GM19025 (cell line): ENCODE data around the gene ZCCHC24.

Source experiments
- ATAC-seq: cut with Tn5 transposase; IDR thresholded peaks from one replicate; pipeline ENCODE4 v1.9.1; 2021; ENCODE audit warnings: mild to moderate bottlenecking, low read depth, moderate library complexity; ENCODE audit not compliant: unreplicated experiment

Gene ZCCHC24

DNA sequence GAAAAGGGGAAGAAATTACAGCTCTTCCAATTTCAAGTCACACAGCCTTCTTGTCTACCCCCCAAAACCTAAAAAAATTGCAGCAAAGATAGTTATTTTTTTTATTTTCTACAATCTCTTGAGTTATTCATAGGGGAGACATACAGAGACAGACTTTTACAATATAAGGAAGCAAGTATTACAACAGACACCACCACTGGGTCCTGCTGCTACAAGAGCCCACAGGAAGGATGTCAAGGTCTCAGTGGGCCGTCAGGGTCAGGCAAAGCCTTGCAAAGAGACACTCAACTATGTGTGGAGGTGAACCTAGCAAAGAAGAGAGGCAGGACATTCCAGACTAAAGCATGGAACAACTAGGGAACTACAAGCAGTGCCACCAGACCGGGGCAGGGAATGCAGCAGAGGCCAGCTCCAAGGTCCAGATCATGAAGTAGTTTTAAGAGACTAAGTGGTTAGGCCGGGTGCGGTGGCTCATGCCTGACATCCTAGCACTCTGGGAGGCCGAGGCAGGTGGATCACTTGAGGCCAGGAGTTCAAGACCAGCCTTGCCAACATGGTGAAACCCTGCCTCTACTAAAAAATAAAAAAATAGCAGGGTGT lies 28.2 kb upstream of the ZCCHC24 start:
- ATAC-seq: no peak

DNA sequence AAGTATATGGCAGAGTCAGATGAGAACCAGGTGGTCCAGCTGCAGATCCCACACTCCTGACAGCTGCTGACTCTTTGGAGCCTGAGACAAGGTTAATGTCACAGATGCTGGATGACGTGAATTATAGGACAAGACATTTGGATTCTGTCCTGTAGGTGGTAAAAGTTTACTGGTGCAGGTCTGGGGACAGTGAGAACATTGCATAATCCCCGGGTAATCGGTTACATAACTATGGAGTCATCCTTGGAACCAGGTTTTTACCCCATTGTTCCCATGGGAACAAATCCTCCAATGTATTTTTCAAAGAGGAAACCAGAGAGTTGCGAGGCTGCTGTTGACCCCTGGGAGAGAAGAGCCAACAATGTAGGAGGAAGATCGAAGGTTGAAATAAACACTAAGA lies 27.5 kb upstream of the ZCCHC24 start:
- ATAC-seq: no peak

DNA sequence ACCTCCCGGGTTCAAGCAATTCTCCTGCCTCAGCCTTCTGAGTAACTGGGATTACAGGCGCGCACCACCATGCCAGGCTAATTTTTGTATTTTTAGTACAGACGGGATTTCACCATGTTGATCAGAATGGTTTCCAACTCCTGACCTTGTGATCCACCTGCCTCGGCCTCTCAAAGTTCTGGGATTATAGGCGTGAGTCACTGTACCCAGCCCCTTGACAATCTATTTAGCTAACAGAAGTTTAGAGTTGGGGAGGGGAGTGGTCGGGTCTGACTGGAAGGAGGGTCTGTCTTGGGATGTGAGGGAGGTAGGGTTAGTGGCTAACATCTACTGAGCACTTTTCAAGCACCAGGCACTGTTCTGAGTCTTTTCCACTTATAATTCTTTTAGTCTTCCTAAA lies 27.0 kb upstream of the ZCCHC24 start:
- no peak for ATAC-seq

DNA sequence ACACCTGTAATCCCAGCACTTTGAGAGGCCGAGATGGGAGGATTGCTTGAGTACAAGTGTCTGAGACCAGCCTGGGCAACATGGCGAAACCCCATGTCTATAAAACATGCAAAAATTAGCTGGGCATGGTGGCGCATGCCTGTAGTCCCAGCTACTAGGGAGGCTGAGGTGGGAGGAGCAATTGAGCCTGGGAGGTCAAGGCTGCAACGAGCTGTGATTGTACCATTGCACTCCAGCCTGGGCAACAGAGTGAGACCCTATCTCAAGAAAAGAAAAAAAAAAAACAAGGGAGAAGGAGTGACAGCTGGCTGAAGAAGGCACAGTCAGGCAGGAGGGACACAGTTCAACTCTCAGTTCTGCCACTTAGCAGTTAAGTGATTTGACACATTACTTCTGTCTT lies 26.4 kb upstream of the ZCCHC24 start:
- no peak for ATAC-seq

DNA sequence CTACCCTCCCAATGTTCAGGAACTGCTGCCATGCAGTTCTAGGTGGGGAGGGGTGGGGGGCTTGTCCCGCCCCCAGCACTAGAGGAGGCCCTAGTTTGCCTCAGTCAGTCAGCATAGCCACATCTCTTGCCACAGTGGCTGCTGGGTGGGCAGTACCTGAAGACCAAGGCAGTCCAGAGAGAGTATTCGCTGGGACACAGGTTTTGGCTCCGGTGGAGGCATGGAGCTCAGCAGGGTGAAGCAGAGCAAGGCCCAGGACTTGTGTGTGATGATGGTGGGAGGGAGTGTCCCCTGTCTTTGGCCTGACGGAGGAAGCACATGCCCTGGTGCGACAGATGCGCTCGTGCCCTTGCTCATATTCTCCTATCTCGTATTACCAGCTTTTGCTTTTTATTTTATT lies 24.7 kb upstream of the ZCCHC24 start:
- ATAC-seq: no peak

DNA sequence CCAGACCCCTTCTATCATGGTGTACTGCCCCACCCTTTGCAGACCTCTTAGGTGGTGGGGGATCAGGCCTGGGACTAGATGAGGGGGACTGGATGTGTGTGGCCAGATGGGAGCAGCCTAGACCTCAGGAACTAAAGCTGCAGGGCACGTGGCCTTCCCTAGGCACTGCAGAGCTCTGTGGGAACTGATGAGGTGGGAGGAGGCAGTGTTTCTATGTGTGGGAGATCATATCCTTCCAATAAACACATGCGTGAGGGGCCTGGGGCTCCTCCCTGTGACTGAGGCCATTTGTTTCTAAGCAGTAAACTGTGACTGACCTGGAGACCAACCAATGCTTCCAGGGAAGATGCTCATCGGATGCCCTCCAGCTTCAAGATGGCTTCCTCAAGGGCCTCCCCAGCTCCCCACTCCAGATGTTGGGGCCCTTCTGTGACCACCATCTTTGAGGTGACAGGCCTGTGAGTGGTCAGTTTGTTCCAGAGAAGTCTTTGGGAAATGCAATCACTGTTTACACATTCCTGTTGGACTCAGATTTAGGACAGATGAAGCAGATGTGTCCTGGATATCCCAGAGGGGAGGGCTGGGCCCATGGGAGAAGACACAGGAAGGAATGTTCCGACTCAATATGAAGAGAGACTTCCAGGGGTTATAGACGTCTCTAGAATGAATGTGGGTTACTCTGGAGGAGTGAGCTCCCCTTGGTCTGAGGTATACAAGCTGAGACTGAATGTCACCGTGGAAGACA lies 23.6 kb upstream of the ZCCHC24 start:
- ATAC-seq: no peak

DNA sequence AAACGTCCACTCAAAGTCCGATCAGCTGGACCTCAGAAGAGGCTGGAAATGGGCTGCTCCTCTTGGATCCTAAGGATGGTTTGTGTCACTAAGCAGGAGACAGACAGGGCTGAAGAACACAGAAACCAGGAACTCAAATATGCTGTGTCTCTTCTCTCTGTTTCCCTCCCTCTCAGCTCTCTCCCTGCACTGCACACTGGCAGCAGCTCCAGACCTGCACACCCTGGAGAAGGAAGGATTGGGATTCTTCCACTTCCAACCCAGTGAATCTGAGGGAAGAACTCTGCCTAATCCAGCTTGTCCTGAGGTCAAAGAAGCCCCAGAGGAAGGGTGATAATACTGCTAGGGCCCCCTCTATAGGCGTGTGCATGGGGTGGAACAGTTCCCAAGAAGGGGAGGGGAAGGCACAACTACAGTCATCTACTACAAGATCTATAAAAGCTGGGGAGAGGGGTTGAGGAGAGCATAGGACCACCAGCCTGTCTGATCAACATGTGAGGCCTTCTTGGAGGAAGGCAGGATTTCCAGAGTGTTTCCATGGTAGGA lies 22.7 kb upstream of the ZCCHC24 start:
- ATAC-seq: no peak

DNA sequence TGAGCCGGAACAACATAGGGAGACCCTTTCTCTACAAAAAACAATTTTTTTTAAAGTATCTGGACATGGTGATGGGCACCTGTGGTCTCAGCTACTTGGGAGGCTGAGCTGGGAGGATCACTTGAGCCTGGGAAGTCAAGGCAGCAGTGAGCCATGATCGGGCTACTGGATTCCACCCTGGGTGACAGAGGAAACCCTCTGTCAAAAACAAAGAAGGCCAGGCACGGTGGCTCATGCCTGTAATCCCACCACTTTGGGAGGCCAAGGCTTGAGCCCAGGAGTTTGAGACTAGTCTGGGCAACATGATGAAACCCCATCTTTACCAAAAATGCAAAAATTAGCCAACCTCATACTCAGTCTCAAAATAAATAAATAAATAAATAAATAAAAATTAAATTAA lies 19.9 kb upstream of the ZCCHC24 start:
- ATAC-seq: no peak

DNA sequence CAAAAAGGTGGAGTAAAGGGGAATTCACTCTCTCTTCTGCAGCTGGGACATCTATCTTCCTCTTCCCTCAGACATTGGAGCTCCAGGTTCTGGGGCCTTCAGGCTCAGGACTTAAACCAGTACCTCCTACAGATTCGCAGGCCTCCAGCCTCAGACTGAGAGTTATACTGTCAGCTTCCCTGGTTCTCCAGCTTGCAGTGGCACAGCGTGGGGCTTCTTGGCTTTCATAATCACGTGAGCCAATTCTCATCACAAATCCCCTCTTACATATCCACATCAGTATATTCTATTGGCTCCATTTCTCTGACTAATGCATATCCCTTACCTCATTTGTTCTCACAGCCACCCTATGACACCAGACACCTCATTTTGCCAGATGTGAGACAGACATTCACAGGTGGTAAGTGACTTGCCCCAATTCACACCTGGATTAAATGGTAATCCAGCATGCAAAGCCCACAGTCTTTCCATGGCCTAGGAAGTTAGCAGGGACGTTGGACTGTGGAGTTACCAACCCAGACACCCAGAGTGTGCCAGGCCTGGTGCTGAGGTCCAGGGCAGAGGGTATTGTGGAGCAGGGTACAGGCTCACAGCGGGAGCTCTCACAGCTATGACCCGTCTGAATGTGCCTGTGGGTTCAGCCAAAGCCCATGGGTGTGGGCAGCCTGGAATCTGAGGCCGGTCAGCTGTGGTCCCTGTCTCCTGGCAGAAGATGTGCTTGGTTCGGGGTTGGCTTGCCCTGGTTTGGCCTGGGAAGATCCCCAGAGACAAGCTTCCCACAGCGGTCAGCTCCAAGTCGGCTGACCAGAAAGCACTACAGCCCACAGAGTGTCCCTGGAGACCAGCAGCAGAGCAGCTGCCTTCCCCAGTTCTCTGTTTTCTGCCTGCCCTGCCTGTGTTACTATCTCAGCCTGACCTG lies 18.4 kb upstream of the ZCCHC24 start:
- ATAC-seq: no peak

DNA sequence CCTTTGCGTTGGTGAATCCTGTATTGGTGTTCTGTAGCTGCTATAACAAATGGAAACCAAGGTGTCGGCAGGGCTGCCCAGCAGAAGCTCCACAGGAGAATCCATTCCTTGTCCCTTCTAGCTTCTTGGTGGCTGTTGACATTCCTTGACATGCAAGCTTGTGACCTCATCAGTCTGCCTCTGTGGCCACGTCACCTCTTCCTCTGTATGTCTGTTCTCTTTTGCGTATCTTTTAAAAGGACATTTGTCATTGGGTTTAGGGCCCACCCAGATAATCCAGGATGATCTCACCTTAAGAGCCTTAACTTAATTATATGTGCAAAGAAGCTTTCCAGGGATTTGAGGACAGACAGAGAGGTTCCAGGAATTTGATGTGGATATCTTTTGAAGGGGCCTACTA lies 15.3 kb upstream of the ZCCHC24 start:
- no peak for ATAC-seq

DNA sequence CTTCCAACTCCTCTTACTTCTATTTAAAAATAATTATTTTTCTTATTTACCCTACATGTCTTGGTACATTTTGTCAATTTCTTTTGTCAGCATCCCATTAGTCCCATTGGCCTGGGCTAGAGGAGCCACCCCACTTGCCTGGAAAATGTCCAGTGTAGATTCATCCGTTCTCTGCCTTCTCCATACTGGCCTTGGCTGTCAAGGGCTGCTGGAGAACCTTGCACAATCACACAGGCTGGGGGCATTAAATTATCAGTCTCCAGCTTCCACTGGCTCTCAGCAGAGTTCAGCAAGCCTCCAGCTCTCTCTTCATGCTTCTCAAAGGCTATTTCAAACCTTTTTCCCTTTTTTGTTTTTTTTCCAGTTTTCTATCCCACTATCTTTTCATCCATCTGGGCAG lies 13.8 kb upstream of the ZCCHC24 start:
- no peak for ATAC-seq

DNA sequence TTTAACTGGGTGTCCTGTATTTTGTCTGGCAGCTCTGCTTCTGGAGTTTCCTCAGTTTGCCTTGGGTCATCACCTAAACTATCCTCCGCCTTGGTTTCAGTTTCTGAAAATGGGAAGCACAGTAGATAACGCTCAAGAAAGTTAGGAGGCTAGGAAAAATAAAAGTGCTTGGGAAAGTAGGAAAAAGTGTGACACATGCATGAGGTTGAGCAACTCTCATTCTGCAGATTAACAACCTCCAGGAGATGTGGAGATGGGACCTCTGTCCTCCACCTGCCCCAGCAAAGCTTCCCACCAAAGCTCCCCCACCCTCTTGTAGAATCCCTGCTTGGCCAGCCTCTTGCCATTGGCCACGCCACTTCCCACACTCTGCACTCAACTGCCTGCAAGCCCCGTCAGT lies 13.1 kb upstream of the ZCCHC24 start:
- ATAC-seq: no peak

DNA sequence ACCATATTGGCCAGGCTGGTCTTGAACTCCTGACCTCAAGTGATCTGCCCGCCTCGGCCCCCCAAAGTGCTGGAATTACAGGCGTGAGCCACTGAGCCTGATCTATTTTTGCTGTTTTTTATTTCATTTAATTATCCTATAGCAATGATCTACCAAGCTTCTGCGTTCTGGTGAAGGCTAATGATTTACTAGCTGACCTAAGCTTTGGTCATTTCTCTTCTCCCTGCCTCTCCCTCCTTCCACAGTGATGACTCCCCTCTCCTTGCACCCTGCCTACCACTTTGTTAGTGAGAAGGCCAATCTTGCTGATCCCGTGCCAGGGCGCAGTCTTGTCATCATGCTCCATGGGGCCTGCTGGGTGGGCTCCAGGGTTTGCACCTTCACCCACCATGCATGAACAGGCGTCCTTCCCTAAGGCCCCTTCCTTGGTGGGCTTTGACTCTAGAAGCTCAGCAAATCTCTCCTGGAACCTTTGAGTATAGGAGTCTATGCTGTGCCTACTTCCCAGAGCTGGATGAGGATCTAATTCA lies 11.9 kb upstream of the ZCCHC24 start:
- no peak for ATAC-seq

DNA sequence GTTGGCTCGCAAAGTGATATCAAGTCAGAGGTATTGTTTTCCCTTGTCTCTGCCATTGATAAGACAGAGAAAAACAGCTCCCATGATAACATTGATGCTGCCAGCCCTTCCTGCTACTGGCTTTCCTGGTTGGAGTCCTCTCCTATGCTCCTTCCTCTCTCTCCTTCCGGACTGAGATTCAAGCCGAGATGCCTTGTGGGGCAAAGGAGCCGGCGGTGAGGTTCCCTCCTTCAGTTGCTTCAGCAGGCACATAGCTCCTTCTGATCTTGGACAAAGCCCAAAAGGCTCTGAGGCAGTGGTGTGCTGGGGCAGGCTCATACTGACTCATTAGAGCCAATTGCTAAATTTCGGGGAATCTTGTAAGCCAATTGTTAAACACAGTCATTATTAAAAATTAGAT lies 8.8 kb upstream of the ZCCHC24 start:
- no peak for ATAC-seq

DNA sequence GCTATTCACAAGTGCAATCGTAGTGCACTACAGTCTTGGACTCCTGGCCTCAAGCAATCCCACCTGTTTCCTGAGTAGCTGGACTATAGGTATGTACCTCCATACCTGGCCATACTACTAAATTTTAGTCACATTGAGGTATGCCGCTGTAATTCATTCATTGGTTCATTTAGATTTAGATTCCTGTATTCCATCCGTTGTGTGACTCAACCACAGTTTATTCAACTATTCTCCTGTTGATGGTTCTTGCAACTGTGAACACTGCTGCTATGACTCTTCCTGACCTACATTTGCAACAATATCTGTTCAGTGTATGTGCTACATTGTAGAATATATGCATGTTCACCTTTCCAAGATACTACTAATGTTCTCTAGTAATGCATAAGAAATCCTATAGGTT lies 8.0 kb upstream of the ZCCHC24 start:
- no peak for ATAC-seq

DNA sequence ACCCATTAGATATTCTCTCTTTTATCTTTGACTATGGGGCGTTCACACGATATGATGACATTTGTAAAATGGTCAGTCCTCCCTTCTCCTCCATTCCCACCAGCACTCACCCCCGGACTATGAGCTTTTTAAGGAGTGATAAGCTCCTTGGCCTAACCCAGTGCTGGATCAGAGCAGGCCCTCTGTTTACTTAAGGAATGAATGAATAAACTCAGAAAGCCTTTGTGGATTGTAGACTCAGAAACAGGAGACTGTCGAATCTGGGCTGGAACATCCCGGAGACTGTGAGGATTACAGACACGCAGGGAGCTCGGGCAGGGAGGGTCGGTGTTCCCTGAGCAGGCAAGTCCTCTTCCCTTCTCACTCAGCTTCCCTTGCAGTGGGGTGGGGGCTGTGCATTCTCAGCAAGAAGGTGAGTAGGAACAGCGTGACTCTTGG lies 6.8 kb upstream of the ZCCHC24 start:
- ATAC-seq: no peak

DNA sequence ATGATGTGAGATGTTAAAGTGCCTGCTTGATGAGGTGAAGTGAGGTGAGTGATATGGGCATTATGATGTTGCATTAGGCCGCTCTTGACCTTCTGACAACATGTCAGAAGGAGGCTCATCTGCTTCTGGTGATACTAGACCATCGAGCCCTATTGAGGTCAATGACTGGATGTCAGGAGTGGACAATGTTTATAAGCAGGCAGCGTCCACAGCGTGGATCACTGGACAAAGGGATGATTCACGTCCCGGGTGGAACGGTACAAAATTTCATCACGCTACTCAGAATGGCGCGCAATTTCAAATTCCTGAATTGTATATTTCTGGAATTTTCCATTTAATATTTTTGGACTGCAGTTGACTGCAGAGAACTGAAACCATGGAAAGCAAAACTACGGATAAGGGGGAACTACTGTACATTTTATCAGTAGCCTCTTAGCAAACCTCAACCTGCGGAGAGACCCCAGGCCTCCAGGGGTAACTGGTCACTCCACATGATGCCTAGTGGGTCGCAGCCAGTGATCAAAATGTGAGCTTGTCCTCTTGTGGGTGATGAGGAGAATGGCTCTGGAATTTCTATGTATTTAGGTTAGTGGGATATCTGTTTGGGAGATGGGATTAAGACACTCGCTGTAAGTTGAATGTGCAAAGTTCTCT lies 5.7 kb upstream of the ZCCHC24 start:
- ATAC-seq: no peak

DNA sequence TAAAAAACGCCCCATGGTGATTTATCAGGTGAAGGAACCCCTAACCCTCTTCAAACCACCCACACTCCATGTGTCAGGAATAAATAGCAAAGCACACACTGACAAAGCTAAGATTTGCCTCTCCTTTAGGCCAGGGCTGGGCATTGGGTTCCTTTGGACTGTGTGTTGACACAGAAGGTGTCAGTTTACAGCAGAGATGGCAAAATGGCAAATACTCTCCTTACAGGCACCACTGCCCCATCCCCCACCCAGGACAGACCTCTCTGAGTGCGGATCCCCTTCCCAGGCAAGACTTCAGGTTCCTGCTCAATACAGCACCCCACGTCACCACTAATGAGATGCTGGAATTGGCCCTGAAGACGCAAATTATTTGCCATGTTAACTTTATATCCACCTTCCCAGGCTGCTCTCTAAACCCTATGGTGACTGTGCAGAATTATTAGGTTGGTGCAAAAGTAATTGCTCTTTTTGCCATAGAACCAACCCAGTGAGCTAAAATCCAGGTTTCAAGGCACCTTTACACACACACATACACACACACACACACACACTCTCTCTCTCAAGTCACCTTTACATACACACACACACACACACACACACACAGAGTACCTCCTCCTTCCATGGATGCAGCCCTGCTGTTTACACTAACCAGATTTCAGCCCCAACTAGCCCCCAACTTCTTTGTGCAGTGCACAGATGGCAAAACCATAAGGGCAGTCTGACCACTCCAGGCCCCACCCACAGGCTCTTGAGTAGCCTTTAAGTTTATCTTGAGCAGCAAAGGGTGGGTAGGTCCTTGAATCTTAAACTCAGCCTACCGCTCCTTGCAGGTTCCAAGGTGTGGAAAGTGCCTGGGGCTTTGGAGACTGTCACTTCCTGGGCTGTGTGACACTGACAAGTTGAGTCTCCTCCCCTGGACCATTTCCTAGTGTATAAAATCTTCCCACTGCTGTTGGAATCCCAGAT lies 4.0 kb upstream of the ZCCHC24 start:
- ATAC-seq: no peak

DNA sequence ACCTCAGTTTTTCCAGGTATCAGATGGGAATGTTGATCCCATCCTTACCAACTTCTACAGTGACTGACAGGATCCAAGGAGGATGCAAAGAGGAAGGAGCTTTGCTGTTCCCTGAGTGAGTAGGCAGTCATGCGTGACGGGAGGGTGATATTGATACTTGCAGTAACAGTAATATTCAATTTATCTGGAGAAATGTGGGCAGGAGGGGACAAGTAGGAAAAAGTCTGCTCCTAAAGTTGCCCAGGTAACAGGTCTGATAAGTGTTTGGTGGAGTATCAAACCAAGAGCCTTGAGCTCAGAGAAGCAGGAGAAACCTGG lies 3.3 kb upstream of the ZCCHC24 start:
- ATAC-seq: no peak
